Gastrocnemius medialis (tissue), 4 donors: Measurements from ENCODE around the gene POLN. TPM values are rescaled to one million over a fixed set of nuclear protein-coding genes. Genes with fewer than 3 reads are reported as not detected.

Experiments used
- ATAC-seq, 2 donors: fragments of 150-250 bp; one replicate each; pipeline ENCODE4 v1.9.1; 2016
- DNase-seq, 2 donors: peaks; one replicate each; pipeline ENCODE4 v3.0.0-alpha.2; 2019
- H3K27ac ChIP-seq, 4 donors: fragments of 200-600 bp; sonication (generic); 1 replicate in 1 of 4; 2 replicates in 3 of 4; pipeline ENCODE4 v1.5.1; 2016 to 2018; ENCODE audit warnings: mild to moderate bottlenecking in 2 of 4, moderate library complexity in 1 of 4
- H3K27me3 ChIP-seq, 3 donors: fragments of 200-600 bp; sonication (generic) in 2 of 3; 1 replicate in 1 of 3; 2 replicates in 2 of 3; pipeline versions ENCODE4 v1.5.1 to v1.6.0; 2016 to 2019; ENCODE audit warnings: mild to moderate bottlenecking in 1 of 3, moderate library complexity in 1 of 3
- H3K36me3 ChIP-seq, 2 donors: fragments of 200-600 bp; sonication (generic) in 1 of 2; one replicate each; pipeline ENCODE4 v1.5.1; 2017 to 2018
- H3K4me1 ChIP-seq, 2 donors: fragments of 200-600 bp; sonication (generic) in 1 of 2; one replicate each; pipeline ENCODE4 v1.5.1; 2016 to 2017; ENCODE audit warnings: mild to moderate bottlenecking in 2 of 2
- H3K4me3 ChIP-seq, 4 donors: fragments of 200-600 bp; sonication (generic) in 3 of 4; 1 replicate in 1 of 4; 2 replicates in 3 of 4; pipeline ENCODE4 v1.5.1; 2016 to 2019; ENCODE audit warnings: mild to moderate bottlenecking in 2 of 4
- H3K9me3 ChIP-seq, 3 donors: fragments of 200-600 bp; sonication (generic) in 2 of 3; 1 replicate in 1 of 3; 2 replicates in 2 of 3; pipeline ENCODE4 v1.5.1; 2016 to 2019
- POLR2A ChIP-seq, 2 donors: fragments of 450-650 bp; IDR thresholded peaks; one replicate each; pipeline ENCODE4 v1.6.1; 2017; ENCODE audit warnings: antibody characterized with exemption in 2 of 2, mild to moderate bottlenecking in 2 of 2, moderate library complexity in 2 of 2
- in situ Hi-C, 4 donors: fragments of 200-750 bp; cut with MboI; loops; one replicate each; pipeline versions ENCODE4 v1.15.0 to v1.8.0; 2017; ENCODE audit warnings: low sequenced_read_pairs in 4 of 4
- intact Hi-C: fragments of 100-400 bp; cut with DNase I; formaldehyde crosslinking; loops from one replicate; pipeline ENCODE4 v1.15.1; 2023; ENCODE audit warnings: low total_unique reads
- total RNA-seq, 4 donors: library from RNA; depleted of rRNA; stranded (reverse); fragments of >200 nt; gene quantifications; one replicate each; pipeline versions ENCODE4 v1.1.0 to v1.2.3, GENCODE V29; 2016
- TF ChIP-seq, protein P1 (sequence below), 5 experiments: fragments of 450-650 bp in 3 of 5; fragments of 200-600 bp in 2 of 5; sonication (generic) in 2 of 5; IDR thresholded peaks in 4 of 5; conservative IDR thresholded peaks in 1 of 5; 1 replicate in 4 of 5; 2 replicates in 1 of 5; pipeline ENCODE4 v1.5.1; 2016 to 2019; ENCODE audit warnings: antibody characterized with exemption in 5 of 5, mild to moderate bottlenecking in 3 of 5, moderate library complexity in 3 of 5

The POLN gene
- total RNA-seq, 4 donors from 2014 or later = 0.71 to 2.0 (median 0.86) TPM; not detected in 1

- in situ Hi-C loops (no loop called here), intact Hi-C loops (loop anchor here (5.0 to 10.0 kb wide), 4 partner anchors 153 to 490 kb away; partner anchors contain the start of genes CFAP99, NELFA, RNF4 and TNIP2)
- Histone ChIP-seq H3K27ac (peak overlapping the region in 2 of 4 donors; percentile 63 to 72), H3K36me3 (no peaks in the 10 kb centered on the region), H3K4me3 (no peak overlapping the region), H3K9me3 (no peaks in the 10 kb centered on the region), H3K4me1 (peaks cover 52 to 76% of the 10 kb centered on the region in 2 donors), H3K27me3 (no peaks in the 10 kb centered on the region)
- DNase-seq (no peak), ATAC-seq (no peak)
- TF ChIP-seq POLR2A (IDR thresholded peaks at IDR 0.05) = no peak
- TF ChIP-seq, protein P1, sequence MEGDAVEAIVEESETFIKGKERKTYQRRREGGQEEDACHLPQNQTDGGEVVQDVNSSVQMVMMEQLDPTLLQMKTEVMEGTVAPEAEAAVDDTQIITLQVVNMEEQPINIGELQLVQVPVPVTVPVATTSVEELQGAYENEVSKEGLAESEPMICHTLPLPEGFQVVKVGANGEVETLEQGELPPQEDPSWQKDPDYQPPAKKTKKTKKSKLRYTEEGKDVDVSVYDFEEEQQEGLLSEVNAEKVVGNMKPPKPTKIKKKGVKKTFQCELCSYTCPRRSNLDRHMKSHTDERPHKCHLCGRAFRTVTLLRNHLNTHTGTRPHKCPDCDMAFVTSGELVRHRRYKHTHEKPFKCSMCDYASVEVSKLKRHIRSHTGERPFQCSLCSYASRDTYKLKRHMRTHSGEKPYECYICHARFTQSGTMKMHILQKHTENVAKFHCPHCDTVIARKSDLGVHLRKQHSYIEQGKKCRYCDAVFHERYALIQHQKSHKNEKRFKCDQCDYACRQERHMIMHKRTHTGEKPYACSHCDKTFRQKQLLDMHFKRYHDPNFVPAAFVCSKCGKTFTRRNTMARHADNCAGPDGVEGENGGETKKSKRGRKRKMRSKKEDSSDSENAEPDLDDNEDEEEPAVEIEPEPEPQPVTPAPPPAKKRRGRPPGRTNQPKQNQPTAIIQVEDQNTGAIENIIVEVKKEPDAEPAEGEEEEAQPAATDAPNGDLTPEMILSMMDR (IDR thresholded peaks at IDR 0.05 in 4 of 5, conservative IDR thresholded peaks at IDR 0.05 in 1 of 5) = no peak
Measured at GRCh38 chr4:2264481-2265041, 22.6 kb upstream of the POLN start.

- Histone ChIP-seq H3K27ac (peak overlapping the region in 1 of 4 donors; percentile 93), H3K9me3 (no peaks in the 10 kb centered on the region), H3K27me3 (no peaks in the 10 kb centered on the region), H3K36me3 (no peaks in the 10 kb centered on the region), H3K4me3 (no peak overlapping the region), H3K4me1 (peaks cover 52 to 76% of the 10 kb centered on the region in 2 donors)
- intact Hi-C loops (loop anchor here (5.0 to 10.0 kb wide), 4 partner anchors 153 to 491 kb away; partner anchors contain the start of genes CFAP99, NELFA, RNF4 and TNIP2), in situ Hi-C loops (no loop called here)
- DNase-seq (peak in 1 of 2 donors; percentile 13), ATAC-seq (no peak)
- TF ChIP-seq POLR2A (IDR thresholded peaks at IDR 0.05) = no peak
- TF ChIP-seq, protein P1 (IDR thresholded peaks at IDR 0.05 in 4 of 5, conservative IDR thresholded peaks at IDR 0.05 in 1 of 5) = no peak
Measured at GRCh38 chr4:2263926-2264321, 22.0 kb upstream of the POLN start.

DNA sequence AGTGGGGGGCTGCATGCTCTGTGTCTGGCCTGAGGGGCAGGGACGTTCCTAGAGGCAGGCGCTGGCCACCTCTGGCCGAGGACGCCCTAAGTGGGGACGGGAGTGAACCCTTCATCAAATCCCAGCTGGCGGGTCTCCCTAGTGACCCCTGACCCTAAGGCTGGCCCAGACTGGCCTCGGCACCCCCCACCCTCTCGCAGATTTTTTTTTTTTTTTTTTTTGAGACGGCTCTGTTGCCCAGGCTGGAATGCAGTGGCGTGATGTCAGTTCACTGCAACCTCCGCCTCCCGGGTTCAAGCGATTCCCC lies 21.0 kb upstream of the POLN start:
- intact Hi-C loops = loop anchor here (1.0 to 10.0 kb wide), 6 partner anchors 21 to 492 kb away; partner anchors contain the start of genes CFAP99, FAM193A, HAUS3 and NELFA
- no peak for ATAC-seq

DNA sequence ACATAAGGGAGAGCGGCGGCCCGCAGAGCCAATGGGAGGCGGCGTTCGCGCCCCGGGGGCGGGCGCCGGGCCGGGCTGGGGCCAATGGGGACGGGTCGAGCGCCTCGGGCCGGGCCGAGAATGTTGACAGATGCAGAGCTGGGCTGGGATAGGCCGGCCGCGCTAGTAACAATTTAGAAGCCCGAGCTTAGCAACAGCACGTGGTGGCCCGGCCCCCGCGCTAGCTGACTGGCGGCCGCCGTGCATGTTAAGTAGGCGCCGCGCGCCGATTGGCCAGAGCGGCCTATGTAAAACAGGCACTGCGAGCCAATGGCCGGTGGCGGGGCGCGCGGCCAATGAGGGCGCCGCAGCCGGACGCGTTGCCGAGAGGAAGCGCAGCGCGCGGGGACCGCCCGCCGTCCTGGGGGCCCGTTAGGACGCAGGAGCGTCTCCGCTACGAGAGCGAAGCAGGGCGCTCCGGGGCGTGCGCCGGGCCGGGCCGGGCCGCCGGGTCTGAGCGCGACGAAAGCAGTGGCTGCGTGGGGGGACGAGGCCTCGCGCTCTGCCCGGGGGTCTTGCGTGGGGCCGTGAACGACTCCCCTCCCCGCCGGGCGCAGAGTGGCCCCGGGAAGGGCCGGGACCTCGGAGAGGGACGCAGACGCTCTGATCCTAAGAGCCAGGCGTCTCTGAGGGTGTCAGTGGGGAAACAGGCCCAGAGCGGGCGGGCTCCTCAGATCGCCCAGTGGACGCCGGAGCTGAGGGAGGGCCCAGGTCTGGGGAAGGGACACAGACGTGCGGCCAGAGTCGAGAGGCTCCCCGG lies 20.4 kb upstream of the POLN start:
- peak; percentile 81 to 82 for ATAC-seq
- in situ Hi-C loops (no loop called here), intact Hi-C loops (loop anchor here (1.0 to 10.0 kb wide), 6 partner anchors 20 to 492 kb away; partner anchors contain the start of genes CFAP99, FAM193A, HAUS3 and NELFA)
- peak overlapping the region; percentile 93 to 99 (median 96) for H3K27ac ChIP-seq
- H3K27me3 ChIP-seq = no peaks in the 10 kb centered on the region
- peak; percentile 99 to 100 for DNase-seq
- no peaks in the 10 kb centered on the region for H3K36me3 ChIP-seq
- no peaks in the 10 kb centered on the region for H3K9me3 ChIP-seq
- H3K4me1 ChIP-seq = peaks cover 55 to 77% of the 10 kb centered on the region in 2 donors
- peak overlapping the region; percentile 56 to 91 (median 76) for H3K4me3 ChIP-seq
- peak; percentile 91 to 98 for TF ChIP-seq POLR2A (IDR thresholded peaks at IDR 0.05)
- TF ChIP-seq, protein P1 (IDR thresholded peaks at IDR 0.05 in 4 of 5, conservative IDR thresholded peaks at IDR 0.05 in 1 of 5) = no peak

More for the DNA sequence above, 21.0 kb upstream of the POLN start:
- no peak for DNase-seq
- Histone ChIP-seq H3K4me1 (peaks cover 52 to 76% of the 10 kb centered on the region in 2 donors), H3K36me3 (no peaks in the 10 kb centered on the region), H3K27ac (peak overlapping the region; percentile 84 to 99 (median 95)), H3K27me3 (no peaks in the 10 kb centered on the region), H3K9me3 (no peaks in the 10 kb centered on the region), H3K4me3 (peak overlapping the region; percentile 56 to 91 (median 76))
- in situ Hi-C loops = no loop called here
- TF ChIP-seq, protein P1 (IDR thresholded peaks at IDR 0.05 in 4 of 5, conservative IDR thresholded peaks at IDR 0.05 in 1 of 5) = no peak
- no peak for TF ChIP-seq POLR2A (IDR thresholded peaks at IDR 0.05)
